HG02970 (cell line): ENCODE measurements around the gene METRN.

Source experiments
- ATAC-seq: cut with Tn5 transposase; IDR thresholded peaks from one replicate; pipeline ENCODE4 v1.9.1; 2021; ENCODE audit warnings: mild to moderate bottlenecking, moderate library complexity, moderate number of reproducible peaks; ENCODE audit not compliant: unreplicated experiment, low FRiP score

METRN gene

GRCh38 chr16:677316-678190 lies 37.4 kb upstream of the METRN start:
- ATAC-seq, result no peak

GRCh38 chr16:678209-678857 lies 36.6 kb upstream of the METRN start:
- no peak for ATAC-seq

GRCh38 chr16:678858-679813 lies 35.8 kb upstream of the METRN start:
- no peak for ATAC-seq

- no peak for ATAC-seq
Observed at GRCh38 chr16:679814-680624, 34.9 kb upstream of the METRN start, which contains the start of gene STUB1. TSS of gene STUB1 (plus strand) at chr16:680410. CDS start at chr16:680526, 116 bp downstream.

- ATAC-seq, result no peak
Observed at GRCh38 chr16:680625-680945, 34.3 kb upstream of the METRN start.

GRCh38 chr16:680967-681745 lies 33.8 kb upstream of the METRN start:
- ATAC-seq, result no peak

GRCh38 chr16:681746-682427 lies 33.0 kb upstream of the METRN start:
- ATAC-seq, result no peak

GRCh38 chr16:682493-683395 lies 32.2 kb upstream of the METRN start:
- no peak for ATAC-seq

GRCh38 chr16:683396-684070 lies 31.4 kb upstream of the METRN start:
- ATAC-seq, result no peak

- ATAC-seq, result peak; percentile 67
Observed at GRCh38 chr16:684071-684794, 30.7 kb upstream of the METRN start, which contains the start of gene JMJD8. TSS of gene JMJD8 (minus strand) at chr16:684334. CDS start at chr16:684319, 15 bp downstream.

- no peak for ATAC-seq
Observed at GRCh38 chr16:684961-685696, 29.8 kb upstream of the METRN start.

GRCh38 chr16:685967-686366 lies 29.0 kb upstream of the METRN start:
- no peak for ATAC-seq

- ATAC-seq, result no peak
Observed at GRCh38 chr16:686459-687260, 28.3 kb upstream of the METRN start.

- no peak for ATAC-seq
Observed at GRCh38 chr16:687499-687898, 27.4 kb upstream of the METRN start.
